ENCODE measurements around the gene LRP1B.
"Not testable (repeated sequence)": the region's sequence is repeated elsewhere in the genome, so short reads cannot be mapped to it uniquely, and the experiment has no call there.

Gene LRP1B

GRCh38 chr2:140550821-140551220, 1580.0 kb downstream of the LRP1B start:
- DNase-seq (ENCODE audit: extremely low read depth, low read depth), result no peak
- no peak for TF ChIP-seq CTCF (IDR thresholded peaks at IDR 0.05; ENCODE audit: low read depth, low read length)

GRCh38 chr2:140544769-140545168, 1586.0 kb downstream of the LRP1B start:
- DNase-seq (ENCODE audit: extremely low read depth, low read depth), result not testable (repeated sequence)

GRCh38 chr2:140542627-140543026, 1588.2 kb downstream of the LRP1B start:
- DNase-seq (ENCODE audit: extremely low read depth, low read depth), result no peak
- no peak for TF ChIP-seq CTCF (IDR thresholded peaks at IDR 0.05; ENCODE audit: low read depth, low read length)

- TF ChIP-seq CTCF (IDR thresholded peaks at IDR 0.05; ENCODE audit: low read depth, low read length), result no peak
- no peak for DNase-seq (ENCODE audit: extremely low read depth, low read depth)
Measured at GRCh38 chr2:140539242-140539875, 1591.5 kb downstream of the LRP1B start.

GRCh38 chr2:140529706-140530105, 1601.1 kb downstream of the LRP1B start:
- no peak for TF ChIP-seq CTCF (IDR thresholded peaks at IDR 0.05; ENCODE audit: low read depth, low read length)
- DNase-seq (ENCODE audit: extremely low read depth, low read depth), result no peak

- no peak for DNase-seq (ENCODE audit: extremely low read depth, low read depth)
- TF ChIP-seq CTCF (IDR thresholded peaks at IDR 0.05; ENCODE audit: low read depth, low read length), result no peak
Measured at GRCh38 chr2:140528982-140529381, 1601.8 kb downstream of the LRP1B start.

- DNase-seq (ENCODE audit: extremely low read depth, low read depth), result no peak
- TF ChIP-seq CTCF (IDR thresholded peaks at IDR 0.05; ENCODE audit: low read depth, low read length), result no peak
Measured at GRCh38 chr2:140526575-140526974, 1604.2 kb downstream of the LRP1B start.

- no peak for DNase-seq (ENCODE audit: extremely low read depth, low read depth)
Measured at GRCh38 chr2:140512106-140512505, 1618.7 kb downstream of the LRP1B start.

More at GRCh38 chr2:140512106-140512505, 1618.7 kb downstream of the LRP1B start:
- TF ChIP-seq CTCF (IDR thresholded peaks at IDR 0.05; ENCODE audit: low read depth, low read length), result no peak

Data from AG09319 (cell line).